Cardiac muscle cell (in vitro differentiated cells and primary cell): ENCODE results near the gene B3GLCT. TPM values are rescaled to one million over a fixed set of nuclear protein-coding genes. Genes with fewer than 3 reads are reported as not detected.
A peak's percentile ranks its signal among the peaks of the same experiment; 100 is the strongest.

Experiments used
- DNase-seq, 2 donors: peaks; one replicate each; pipeline versions ENCODE4 v3.0.0 to v3.0.0-alpha.2; 2010 to 2017; ENCODE audit warnings: low read depth in 1 of 2, low spot score in 1 of 2
- H3K27ac ChIP-seq: fragments of 200-600 bp; sonication (generic); 2 replicates; pipeline ENCODE4 v1.5.1; 2016
- H3K27me3 ChIP-seq: fragments of 200-600 bp; sonication (generic); 2 replicates; pipeline ENCODE4 v1.6.0; 2016; ENCODE audit warnings: control low read depth
- H3K36me3 ChIP-seq: fragments of 200-600 bp; sonication (generic); 2 replicates; pipeline ENCODE4 v1.5.1; 2016; ENCODE audit warnings: control low read depth
- H3K4me1 ChIP-seq: fragments of 200-600 bp; sonication (generic); 2 replicates; pipeline ENCODE4 v1.8.1; 2017; ENCODE audit warnings: low read depth, mild to moderate bottlenecking, mixed run types
- H3K4me3 ChIP-seq: fragments of 200-600 bp; sonication (generic); 2 replicates; pipeline ENCODE4 v1.5.1; 2016; ENCODE audit warnings: mild to moderate bottlenecking
- H3K9me3 ChIP-seq: fragments of 200-600 bp; sonication (generic); 2 replicates; pipeline ENCODE4 v1.5.1; 2017; ENCODE audit warnings: low read depth, mild to moderate bottlenecking, control low read depth
- CTCF ChIP-seq: IDR thresholded peaks from 2 replicates; pipeline ENCODE4 v1.5.1; 2012; ENCODE audit warnings: low read depth, mild to moderate bottlenecking, low read length
- polyA plus RNA-seq: library from polyadenylated mRNA; unstranded; fragments of >200 nt; fragmentation: Nextera tagmentation; extraction: Ambion mirVana; gene quantifications from 2 replicates; pipeline ENCODE4 v1.2.1, GENCODE V29; 2016
- total RNA-seq: library from RNA; depleted of rRNA; stranded (reverse); fragments of >200 nt; gene quantifications from 2 replicates; pipeline ENCODE4 v1.2.3, GENCODE V29; 2016

The B3GLCT gene
- total and polyA plus RNA-seq, 2 experiments from 2014 or later: 4.5 to 6.2 TPM

GRCh38 chr13:31377946-31378345, 178.2 kb downstream of the B3GLCT start:
- Histone ChIP-seq H3K4me1 (no peaks in the 10 kb centered on the region), H3K9me3 (no peaks in the 10 kb centered on the region), H3K27me3 (no peaks in the 10 kb centered on the region), H3K36me3 (no peaks in the 10 kb centered on the region), H3K4me3 (no peak overlapping the region), H3K27ac (no peak overlapping the region)
- no peak for TF ChIP-seq CTCF
- DNase-seq: no peak

GRCh38 chr13:31380715-31381114, 180.9 kb downstream of the B3GLCT start:
- TF ChIP-seq CTCF: no peak
- no peaks in the 10 kb centered on the region for H3K9me3 ChIP-seq
- no peaks in the 10 kb centered on the region for H3K36me3 ChIP-seq
- DNase-seq: peak in 1 of 2 donors; percentile 19
- H3K4me3 ChIP-seq: no peak overlapping the region
- H3K4me1 ChIP-seq: no peaks in the 10 kb centered on the region
- no peak overlapping the region for H3K27ac ChIP-seq
- no peaks in the 10 kb centered on the region for H3K27me3 ChIP-seq

Other genes starting within 250 kb of the B3GLCT start
- 25.8 and 31.3 TPM in 2 replicates for gene HSPH1, start 38.1 kb upstream of the B3GLCT start, total RNA-seq
- 42.2 and 50.8 TPM in 2 replicates for gene HSPH1, start 38.1 kb upstream of the B3GLCT start, polyA plus RNA-seq